Mesenchymal stem cell (in vitro differentiated cells and primary cell): ENCODE results near the gene LAMC1.

Experiments used
- DNase-seq: peaks from one replicate; pipeline ENCODE4 v3.0.0-alpha.2; 2013
- H2AFZ ChIP-seq: one replicate; pipeline ENCODE4 v1.6.1; 2013; ENCODE audit warnings: low read depth, mild to moderate bottlenecking, control low read depth, inconsistent platforms, low read length, moderate library complexity
- H2AK5ac ChIP-seq: 2 replicates; pipeline ENCODE4 v1.6.1; 2013; ENCODE audit warnings: low read length, moderate library complexity, mild to moderate bottlenecking, inconsistent platforms; ENCODE audit not compliant: severe bottlenecking
- H2BK120ac ChIP-seq: one replicate; pipeline ENCODE4 v1.6.1; 2013; ENCODE audit warnings: low read depth, mild to moderate bottlenecking, inconsistent platforms, low read length, moderate library complexity
- H2BK12ac ChIP-seq, 2 experiments: one replicate each; pipeline ENCODE4 v1.6.1; 2013; ENCODE audit warnings: inconsistent platforms in 2 of 2, low read length in 2 of 2, mild to moderate bottlenecking in 2 of 2, moderate library complexity in 2 of 2, control low read depth in 1 of 2
- H2BK15ac ChIP-seq: one replicate; pipeline ENCODE4 v1.6.1; 2013; ENCODE audit warnings: mild to moderate bottlenecking, low read depth, inconsistent platforms; ENCODE audit not compliant: poor library complexity, severe bottlenecking
- H2BK5ac ChIP-seq: 2 replicates; pipeline ENCODE4 v1.6.1; 2013; ENCODE audit warnings: low read depth, mild to moderate bottlenecking, low read length, control low read depth, inconsistent platforms; ENCODE audit not compliant: poor library complexity, severe bottlenecking
- H3K14ac ChIP-seq, 2 experiments: one replicate each; pipeline ENCODE4 v1.6.1; 2013; ENCODE audit warnings: inconsistent platforms in 2 of 2, low read length in 2 of 2, control low read depth in 1 of 2, mild to moderate bottlenecking in 1 of 2, moderate library complexity in 1 of 2
- H3K18ac ChIP-seq, 2 experiments: one replicate each; pipeline ENCODE4 v1.6.1; 2013; ENCODE audit warnings: inconsistent platforms in 2 of 2, low read length in 2 of 2, control low read depth in 1 of 2, low read depth in 1 of 2, mild to moderate bottlenecking in 1 of 2
- H3K23ac ChIP-seq, 2 experiments: one replicate each; pipeline ENCODE4 v1.6.1; 2013; ENCODE audit warnings: inconsistent platforms in 2 of 2, low read length in 2 of 2, mild to moderate bottlenecking in 2 of 2, moderate library complexity in 2 of 2, control low read depth in 1 of 2
- H3K27ac ChIP-seq: 2 replicates; pipeline ENCODE4 v1.5.1; 2013; ENCODE audit warnings: mild to moderate bottlenecking, moderate library complexity, low read length, control low read depth, inconsistent platforms; ENCODE audit not compliant: poor library complexity, severe bottlenecking
- H3K27me3 ChIP-seq, 2 experiments: 2 replicates each; pipeline versions ENCODE4 v1.6.1 to v1.7.0; 2013; ENCODE audit warnings: low read length in 2 of 2, mild to moderate bottlenecking in 2 of 2, moderate library complexity in 2 of 2, control low read depth in 1 of 2, inconsistent platforms in 1 of 2; ENCODE audit not compliant: control insufficient read depth in 1 of 2, insufficient read depth in 1 of 2
- H3K36me3 ChIP-seq, 2 experiments: 2 replicates each; pipeline versions ENCODE4 v1.6.1 to v1.7.0; 2013; ENCODE audit warnings: low read length in 2 of 2, control low read depth in 1 of 2, inconsistent platforms in 1 of 2, low read depth in 1 of 2, mild to moderate bottlenecking in 1 of 2; ENCODE audit not compliant: insufficient read depth in 2 of 2, control insufficient read depth in 1 of 2
- H3K4ac ChIP-seq, 2 experiments: one replicate each; pipeline ENCODE4 v1.6.1; 2013; ENCODE audit warnings: inconsistent platforms in 2 of 2, low read length in 2 of 2, mild to moderate bottlenecking in 2 of 2, moderate library complexity in 2 of 2, control low read depth in 1 of 2, low read depth in 1 of 2
- H3K4me1 ChIP-seq: 2 replicates; pipeline ENCODE4 v1.6.1; 2013; ENCODE audit warnings: low read depth, low read length, control low read depth; ENCODE audit not compliant: control insufficient read depth, insufficient read depth
- H3K4me2 ChIP-seq: 2 replicates; pipeline ENCODE4 v1.6.1; 2013; ENCODE audit warnings: low read length, mild to moderate bottlenecking, inconsistent platforms; ENCODE audit not compliant: poor library complexity, severe bottlenecking
- H3K4me3 ChIP-seq, 2 experiments: 2 replicates each; pipeline versions ENCODE4 v1.5.1 to v1.7.0; 2013; ENCODE audit warnings: low read length in 2 of 2, mild to moderate bottlenecking in 2 of 2, control low read depth in 1 of 2, low read depth in 1 of 2; ENCODE audit not compliant: insufficient read depth in 1 of 2
- H3K79me1 ChIP-seq: replicated peaks from 2 replicates; pipeline ENCODE4 v1.6.1; 2013; ENCODE audit warnings: mild to moderate bottlenecking, control low read depth, low read length, inconsistent platforms; ENCODE audit not compliant: poor library complexity, severe bottlenecking
- H3K9ac ChIP-seq: 2 replicates; pipeline ENCODE4 v1.7.0; 2013; ENCODE audit warnings: mild to moderate bottlenecking, low read length, moderate library complexity
- H3K9me3 ChIP-seq: 2 replicates; pipeline ENCODE4 v1.7.0; 2013; ENCODE audit warnings: mild to moderate bottlenecking, low read length; ENCODE audit not compliant: control insufficient read depth
- H4K8ac ChIP-seq: one replicate; pipeline ENCODE4 v1.6.1; 2013; ENCODE audit warnings: inconsistent platforms, mild to moderate bottlenecking, low read length, moderate library complexity
- H4K91ac ChIP-seq: one replicate; pipeline ENCODE4 v1.6.1; 2013; ENCODE audit warnings: mild to moderate bottlenecking, low read length, inconsistent platforms
- WGBS: methylation state at CpG from one replicate; pipeline ENCODE4 v1.1.7; 2013; ENCODE audit warnings: mixed read lengths; 5-methylcytosine and 5-hydroxymethylcytosine counted together

Gene LAMC1

GRCh38 chr1:183019860-183020259 lies 3.4 kb upstream of the LAMC1 start:
- 91% methylated on average over 1 of the region's 1 CpG for WGBS
- Histone ChIP-seq H3K9ac (no peak overlapping the region), H3K27me3 (no peaks in the 10 kb centered on the region)

GRCh38 chr1:183021405-183022201 lies 1.6 kb upstream of the LAMC1 start:
- H3K9ac ChIP-seq = peak overlapping the region; percentile 94
- no peak overlapping the region for H4K91ac ChIP-seq
- H3K14ac ChIP-seq = no peak overlapping the region
- H2BK5ac ChIP-seq = no peak overlapping the region
- H3K9me3 ChIP-seq = no peaks in the 10 kb centered on the region
- 60% methylated on average over 8 of the region's 11 CpGs for WGBS
- H2AFZ ChIP-seq = no peak overlapping the region
- peak overlapping the region in 1 of 2 experiments; percentile 75 for H3K4me3 ChIP-seq
- no peak overlapping the region for H2BK15ac ChIP-seq
- H4K8ac ChIP-seq = no peak overlapping the region
- DNase-seq = no peak
- H3K27ac ChIP-seq = peak overlapping the region; percentile 97
- no peak overlapping the region for H2BK120ac ChIP-seq
- no peak overlapping the region for H2AK5ac ChIP-seq
- no peaks in the 10 kb centered on the region for H3K4me1 ChIP-seq
- no peak overlapping the region for H3K23ac ChIP-seq
- H3K4me2 ChIP-seq = peak overlapping the region; percentile 80
- no peaks in the 10 kb centered on the region for H3K27me3 ChIP-seq
- H3K4ac ChIP-seq = peak overlapping the region; percentile 13 to 43
- H3K18ac ChIP-seq = peak overlapping the region; percentile 42 to 98
- peaks cover 0 to 21% of the 10 kb centered on the region in 2 experiments for H3K36me3 ChIP-seq
- H2BK12ac ChIP-seq = no peak overlapping the region
- H3K79me1 ChIP-seq = peaks cover 1% of the 10 kb centered on the region

More at GRCh38 chr1:183019860-183020259, 3.4 kb upstream of the LAMC1 start:
- H3K4me3 ChIP-seq = no peak overlapping the region
- no peak overlapping the region for H3K27ac ChIP-seq
- H2BK5ac ChIP-seq = no peak overlapping the region
- no peak overlapping the region for H3K4ac ChIP-seq
- H4K8ac ChIP-seq = no peak overlapping the region
- H3K79me1 ChIP-seq = peaks cover 1% of the 10 kb centered on the region
- no peak overlapping the region for H2BK120ac ChIP-seq
- H3K4me2 ChIP-seq = no peak overlapping the region
- H2BK12ac ChIP-seq = no peak overlapping the region
- no peak overlapping the region for H4K91ac ChIP-seq
- DNase-seq = no peak
- no peak overlapping the region for H3K14ac ChIP-seq
- H2BK15ac ChIP-seq = no peak overlapping the region
- H3K4me1 ChIP-seq = no peaks in the 10 kb centered on the region
- no peaks in the 10 kb centered on the region for H3K9me3 ChIP-seq
- no peak overlapping the region for H2AK5ac ChIP-seq
- no peak overlapping the region for H3K23ac ChIP-seq
- no peak overlapping the region for H2AFZ ChIP-seq
- peaks cover 0 to 4% of the 10 kb centered on the region in 2 experiments for H3K36me3 ChIP-seq
- peak overlapping the region in 1 of 2 experiments; percentile 34 for H3K18ac ChIP-seq

DNA sequence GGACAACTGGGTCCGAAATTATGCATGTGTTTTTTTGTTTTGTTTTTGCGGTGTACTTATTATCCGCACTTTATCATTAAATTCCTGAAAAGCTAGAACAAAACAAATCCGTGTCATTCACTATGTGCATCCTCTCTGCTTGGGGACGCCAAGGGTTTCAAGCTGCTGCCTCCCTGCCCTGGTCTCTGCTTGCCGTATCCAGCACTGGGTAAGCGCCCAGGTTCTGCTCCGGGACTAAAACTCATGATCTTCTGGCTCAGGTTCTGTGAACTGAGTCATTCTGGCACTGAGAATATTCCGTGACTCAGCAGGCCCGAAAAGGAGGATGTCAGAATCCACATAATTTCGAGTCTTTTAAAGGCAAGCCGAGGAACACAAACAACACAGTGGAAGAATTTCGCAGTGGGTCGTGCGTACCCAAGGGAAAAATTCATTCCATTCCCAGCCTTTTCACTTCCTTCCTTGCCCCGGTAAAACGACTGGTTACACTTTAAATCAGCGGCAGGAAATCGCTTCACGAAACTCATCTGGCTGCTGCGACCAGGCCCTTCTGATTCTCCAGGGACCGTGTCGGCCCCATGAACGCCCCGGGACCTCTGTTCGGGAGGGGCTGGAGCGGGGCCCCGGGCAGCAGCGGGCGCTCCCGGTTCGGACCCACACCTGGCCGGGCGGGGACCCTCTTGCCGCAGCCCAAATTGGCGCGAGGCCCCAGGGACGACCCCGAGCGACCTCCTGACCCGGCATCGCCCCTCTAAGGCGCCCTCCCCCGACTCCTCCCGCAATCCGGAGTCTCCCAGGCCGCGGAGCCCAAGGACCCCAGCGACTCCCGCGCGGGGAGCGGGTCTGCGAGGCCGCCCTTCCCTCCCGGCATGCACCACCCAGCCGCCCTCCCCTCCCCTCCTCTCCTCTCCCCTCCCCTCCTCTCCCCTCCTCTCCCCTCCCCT lies 746 bp upstream of the LAMC1 start:
- Histone ChIP-seq H3K14ac (peak overlapping the region in 1 of 2 experiments; percentile 95), H3K18ac (peak overlapping the region; percentile 98), H2AFZ (no peak overlapping the region), H3K27me3 (no peaks in the 10 kb centered on the region), H3K4ac (peak overlapping the region; percentile 97), H3K4me1 (no peaks in the 10 kb centered on the region), H3K36me3 (peaks cover 0 to 30% of the 10 kb centered on the region in 2 experiments), H3K4me2 (peak overlapping the region; percentile 80), H2BK12ac (peak overlapping the region; percentile 11 to 91), H4K91ac (peak overlapping the region; percentile 97), H3K23ac (peak overlapping the region in 1 of 2 experiments; percentile 19), H2AK5ac (no peak overlapping the region), H4K8ac (peak overlapping the region; percentile 91), H3K9me3 (no peaks in the 10 kb centered on the region), H2BK120ac (peak overlapping the region; percentile 98), H3K4me3 (peak overlapping the region; percentile 75 to 82), H3K27ac (peak overlapping the region; percentile 97), H2BK5ac (peak overlapping the region; percentile 100), H2BK15ac (peak overlapping the region; percentile 99), H3K9ac (peak overlapping the region; percentile 94), H3K79me1 (peaks cover 1% of the 10 kb centered on the region)
- WGBS = 2% methylated on average over 36 of the region's 57 CpGs
- peak; percentile 98 for DNase-seq
